Pancreas (tissue), 10 donors: ENCODE measurements around the gene OR7A5. TPM values are rescaled to one million over a fixed set of nuclear protein-coding genes. Genes with fewer than 3 reads are reported as not detected.
"Not testable (repeated sequence)": the region's sequence is repeated elsewhere in the genome, so short reads cannot be mapped to it uniquely, and the experiment has no call there.

ENCODE experiments used
- ATAC-seq, 4 donors: fragments of 200-7000 bp; cut with Tn5 transposase; one replicate each; pipeline versions ENCODE4 v1.8.0 to v1.9.1; 2020; ENCODE audit warnings: mild to moderate bottlenecking in 4 of 4, moderate library complexity in 4 of 4
- DNase-seq, 6 donors: peaks; one replicate each; pipeline ENCODE4 v3.0.0-alpha.2; 2020
- FAIRE-seq: peaks from 2 replicates; lab custom pipeline; 2012; peaks lifted over from hg19 to GRCh38; lab: Jason Lieb, UNC
- H3K27ac ChIP-seq, 4 donors: fragments of 200-600 bp; sonication (generic); 1 replicate in 3 of 4; 2 replicates in 1 of 4; pipeline versions ENCODE4 v1.5.0 to v1.8.0; 2020
- H3K27me3 ChIP-seq, 4 donors: fragments of 200-600 bp; one replicate each; pipeline ENCODE4 v1.8.0; 2021
- H3K36me3 ChIP-seq, 3 donors: fragments of 200-600 bp; sonication (generic) in 1 of 3; one replicate each; pipeline versions ENCODE4 v1.5.0 to v1.8.0; 2020 to 2021
- H3K4me1 ChIP-seq, 3 donors: fragments of 200-600 bp; one replicate each; pipeline ENCODE4 v1.8.0; 2021
- H3K4me3 ChIP-seq, 4 donors: fragments of 200-600 bp; sonication (generic) in 2 of 4; one replicate each; pipeline versions ENCODE4 v1.5.0 to v1.8.0; 2020 to 2021
- H3K9me3 ChIP-seq, 4 donors: fragments of 200-600 bp; one replicate each; pipeline ENCODE4 v1.8.0; 2021
- WGBS, 2 donors: extraction: QIAGEN DNeasy Blood & Tissue Kit; methylation state at CpG; one replicate each; pipeline ENCODE4 v1.1.7; 2013; 5-methylcytosine and 5-hydroxymethylcytosine counted together
- intact Hi-C, 3 donors: fragments of 100-400 bp; cut with DNase I; formaldehyde crosslinking; loops; one replicate each; pipeline versions ENCODE4 v1.11.1 to v1.14.2; 2022
- polyA plus RNA-seq, 2 donors: library from polyadenylated mRNA; stranded (reverse); fragments of 200-250 nt; gene quantifications; one replicate each; pipeline ENCODE4 v1.2.3, GENCODE V29; 2013
- total RNA-seq, 6 donors: library from RNA; stranded (reverse); fragmentation: NEBNext Ultra II Directional in 4 of 6; extraction: Animal tissue kit (Norgen Biotek cat#: 25700) in 4 of 6; gene quantifications; one replicate each; pipeline versions ENCODE4 v1.2.1 to v1.2.4, GENCODE V29; 2021 to 2023
- TF ChIP-seq, protein P1 (sequence below), 4 donors: fragments of 200-600 bp; sonication (generic) in 3 of 4; IDR thresholded peaks; one replicate each; pipeline versions ENCODE4 v1.5.0 to v1.8.0; 2021; ENCODE audit warnings: antibody characterized with exemption in 4 of 4
- donor health status: healthy with polysubstance abuse.
- donor health status: DM: no; HTN: no; CAD: no; lungs with moderate emphysema.
- donor health status: DM: no; HTN: no; CAD: no.
- donor health status: control.
- donor health status: control.
- donor health status: Bipolar disorder and iron deficiency.
- donor health status: DM: yes; HTN: yes; CAD: no.
- donor health status: DM: no; HTN: no; CAD: no.
- donor health status: DM: no; HTN: no; CAD: no.
- donor health status: DM: yes; HTN: yes; CAD: no.

The OR7A5 gene
- total and polyA plus RNA-seq, 8 donors, result not detected

- Histone ChIP-seq H3K4me3 (no peak overlapping the region), H3K4me1 (no peaks in the 10 kb centered on the region), H3K36me3 (no peaks in the 10 kb centered on the region), H3K9me3 (no peaks in the 10 kb centered on the region), H3K27ac (no peak overlapping the region), H3K27me3 (no peaks in the 10 kb centered on the region)
- ATAC-seq (no peak), DNase-seq (no peak), FAIRE-seq (no peak)
- TF ChIP-seq, protein P1, sequence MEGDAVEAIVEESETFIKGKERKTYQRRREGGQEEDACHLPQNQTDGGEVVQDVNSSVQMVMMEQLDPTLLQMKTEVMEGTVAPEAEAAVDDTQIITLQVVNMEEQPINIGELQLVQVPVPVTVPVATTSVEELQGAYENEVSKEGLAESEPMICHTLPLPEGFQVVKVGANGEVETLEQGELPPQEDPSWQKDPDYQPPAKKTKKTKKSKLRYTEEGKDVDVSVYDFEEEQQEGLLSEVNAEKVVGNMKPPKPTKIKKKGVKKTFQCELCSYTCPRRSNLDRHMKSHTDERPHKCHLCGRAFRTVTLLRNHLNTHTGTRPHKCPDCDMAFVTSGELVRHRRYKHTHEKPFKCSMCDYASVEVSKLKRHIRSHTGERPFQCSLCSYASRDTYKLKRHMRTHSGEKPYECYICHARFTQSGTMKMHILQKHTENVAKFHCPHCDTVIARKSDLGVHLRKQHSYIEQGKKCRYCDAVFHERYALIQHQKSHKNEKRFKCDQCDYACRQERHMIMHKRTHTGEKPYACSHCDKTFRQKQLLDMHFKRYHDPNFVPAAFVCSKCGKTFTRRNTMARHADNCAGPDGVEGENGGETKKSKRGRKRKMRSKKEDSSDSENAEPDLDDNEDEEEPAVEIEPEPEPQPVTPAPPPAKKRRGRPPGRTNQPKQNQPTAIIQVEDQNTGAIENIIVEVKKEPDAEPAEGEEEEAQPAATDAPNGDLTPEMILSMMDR (IDR thresholded peaks at IDR 0.05), result no peak
- intact Hi-C loops, result no loop called here
- WGBS, 2 donors, result 34 to 42% methylated on average over 5 of the region's 5 CpGs
Measured at GRCh38 chr19:14779151-14779550, 55.8 kb downstream of the OR7A5 start.

DNA sequence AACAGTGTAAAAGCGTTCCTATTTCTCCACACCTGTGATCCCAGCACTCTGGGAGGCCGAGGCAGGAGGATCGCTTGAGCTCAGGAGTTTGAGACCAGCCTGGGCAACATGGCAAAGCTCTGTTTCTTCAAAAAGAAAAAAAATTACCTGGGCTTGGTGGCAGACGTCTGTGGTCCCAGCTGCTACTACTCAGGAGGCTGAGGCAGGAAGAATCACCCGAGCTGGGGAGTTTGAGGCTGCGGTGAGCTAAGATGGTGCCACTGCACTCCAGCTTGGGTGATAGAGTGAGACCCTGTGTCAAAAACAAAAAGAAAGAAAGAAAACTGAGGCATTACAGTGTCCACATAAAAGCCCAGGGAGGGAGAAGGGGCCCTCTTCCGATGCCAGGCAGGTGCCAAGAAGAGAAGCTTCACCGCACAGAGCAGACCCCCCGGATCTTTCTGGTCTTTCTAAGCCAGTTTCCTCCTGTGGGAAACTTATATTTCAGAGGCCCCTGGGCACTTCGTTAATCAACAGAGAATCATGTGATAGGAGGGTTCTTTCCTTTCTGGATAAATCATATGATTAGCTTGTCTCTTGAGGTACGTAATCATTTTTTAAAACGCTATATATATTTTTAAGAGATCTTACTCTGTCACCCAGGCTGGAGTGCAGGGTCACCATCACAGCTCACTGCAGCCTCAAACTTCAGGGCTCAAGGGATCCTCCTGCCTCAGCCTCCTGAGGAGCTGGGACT lies 56.7 kb downstream of the OR7A5 start, which contains the start of gene ADGRE2:
TSS of gene ADGRE2 (minus strand) at position 451 of the 736 bp plus-strand sequence. CDS start 1,804 bp downstream, outside the sequence.
- H3K9me3 ChIP-seq, H3K27ac ChIP-seq, H3K4me3 ChIP-seq, DNase-seq, FAIRE-seq, intact Hi-C loops, H3K4me1 ChIP-seq, H3K27me3 ChIP-seq, H3K36me3 ChIP-seq, ATAC-seq: not testable (repeated sequence)
- WGBS, 2 donors, result 63 to 71% methylated on average over 12 of the region's 12 CpGs

DNA sequence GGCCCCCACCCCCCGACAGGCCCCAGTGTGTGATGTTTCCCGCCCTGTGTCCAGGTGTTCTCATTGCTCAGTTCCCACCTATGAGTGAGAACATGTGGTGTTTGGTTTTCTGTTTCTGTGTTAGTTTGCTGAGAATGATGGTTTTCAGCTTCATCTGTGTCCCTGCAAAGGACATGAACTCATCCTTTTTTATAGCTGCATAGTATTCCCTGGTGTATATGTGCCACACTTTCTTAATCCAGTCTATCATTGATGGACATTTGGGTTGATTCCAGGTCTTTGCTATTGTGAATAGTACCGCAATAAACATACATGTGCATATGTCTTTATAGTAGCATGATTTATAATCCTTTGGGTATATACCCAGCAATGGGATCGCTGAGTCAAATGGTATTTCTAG lies 57.3 kb downstream of the OR7A5 start:
- H3K4me3 ChIP-seq, intact Hi-C loops, H3K9me3 ChIP-seq, H3K27me3 ChIP-seq, H3K27ac ChIP-seq, H3K4me1 ChIP-seq, H3K36me3 ChIP-seq, FAIRE-seq, ATAC-seq, DNase-seq: not testable (repeated sequence)
- 69 to 74% methylated on average over 4 of the region's 4 CpGs for WGBS, 2 donors

Other genes with a start within 250 kb of the OR7A5 start
- under 1 TPM in 2 of 6 donors, not detected in 4; 0.41 to 0.83 TPM for gene ADGRE3, start 160.3 kb downstream of the OR7A5 start, total RNA-seq
- not detected for gene ADGRE3, start 160.3 kb downstream of the OR7A5 start, polyA plus RNA-seq
- gene ZNF333, start 145.1 kb downstream of the OR7A5 start, total RNA-seq, result 1 to 10 TPM; 5.4 to 9.9 (median 7.6) TPM
- gene ZNF333, start 145.1 kb downstream of the OR7A5 start, polyA plus RNA-seq, result 10 to 100 TPM; 10.4 to 14.4 TPM
- gene ADGRE2, start 56.6 kb downstream of the OR7A5 start, total RNA-seq, result 1 to 10 TPM in 2 of 6 donors, under 1 TPM in 4; 0.31 to 4.5 (median 0.83) TPM
- under 1 TPM; 0.31 to 0.65 TPM for gene ADGRE2, start 56.6 kb downstream of the OR7A5 start, polyA plus RNA-seq
- under 1 TPM in 1 of 6 donors, not detected in 5; 0.03 TPM for gene OR7C1, start within 50 bp of the OR7A5 start, total RNA-seq
- gene OR7C1, start within 50 bp of the OR7A5 start, polyA plus RNA-seq, result not detected
- not detected for gene OR7A10, start 13.7 kb upstream of the OR7A5 start, total RNA-seq
- not detected for gene OR7A10, start 13.7 kb upstream of the OR7A5 start, polyA plus RNA-seq
- not detected for gene OR7A17, start 50.9 kb upstream of the OR7A5 start, total RNA-seq
- not detected for gene OR7A17, start 50.9 kb upstream of the OR7A5 start, polyA plus RNA-seq
- gene OR7C2, start 106.3 kb upstream of the OR7A5 start, total RNA-seq, result not detected
- gene OR7C2, start 106.3 kb upstream of the OR7A5 start, polyA plus RNA-seq, result not detected
- gene SLC1A6, start 144.7 kb upstream of the OR7A5 start, total RNA-seq, result under 1 TPM in 2 of 6 donors, not detected in 4; 0.15 to 0.38 TPM
- gene SLC1A6, start 144.7 kb upstream of the OR7A5 start, polyA plus RNA-seq, result under 1 TPM in 1 of 2 donors, not detected in 1; 0.23 TPM
- gene CASP14, start 214.3 kb upstream of the OR7A5 start, total RNA-seq, result under 1 TPM in 3 of 6 donors, not detected in 3; 0.14 to 0.25 (median 0.14) TPM
- gene CASP14, start 214.3 kb upstream of the OR7A5 start, polyA plus RNA-seq, result under 1 TPM; 0.04 to 0.73 TPM
- not detected for gene OR1I1, start 247.0 kb upstream of the OR7A5 start, total RNA-seq
- not detected for gene OR1I1, start 247.0 kb upstream of the OR7A5 start, polyA plus RNA-seq